Fibroblast of pulmonary artery (primary cell): ENCODE results near the gene STIM1.
"Not testable (repeated sequence)": the region's sequence is repeated elsewhere in the genome, so short reads cannot be mapped to it uniquely, and the experiment has no call there.

Experiments
- DNase-seq: peaks from one replicate; pipeline ENCODE4 v3.0.0-alpha.2; 2010; ENCODE audit warnings: low read depth
- H3K4me3 ChIP-seq: replicated peaks from 2 replicates; pipeline ENCODE4 v1.5.1; 2011; ENCODE audit warnings: low read depth, mild to moderate bottlenecking, control low read depth, low read length, moderate library complexity
- CTCF ChIP-seq: IDR thresholded peaks from 2 replicates; pipeline ENCODE4 v1.5.1; 2011; ENCODE audit warnings: mild to moderate bottlenecking, control low read depth, low read length, inconsistent platforms; ENCODE audit errors: missing control alignments

Gene STIM1

DNA sequence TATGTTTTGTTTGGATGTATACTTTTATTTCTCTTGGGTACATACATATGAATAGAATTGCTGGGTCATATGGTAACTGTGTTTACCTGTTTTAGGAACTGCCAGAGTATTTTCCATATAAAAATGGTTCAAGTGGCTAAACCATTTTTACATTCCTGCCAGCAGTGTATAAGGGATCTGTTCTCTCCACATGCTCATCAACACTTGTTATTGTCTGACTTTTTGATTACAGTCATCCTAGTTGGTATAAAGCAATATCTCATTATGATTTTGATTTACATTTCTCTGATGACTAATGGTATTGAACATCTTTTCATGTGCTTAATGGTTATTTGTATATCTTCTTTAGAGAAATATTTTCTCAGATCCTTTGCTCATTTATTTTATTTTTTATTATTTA is 134.9 kb downstream of the STIM1 start:
- no peak overlapping the region for H3K4me3 ChIP-seq
- no peak for TF ChIP-seq CTCF

GRCh38 chr11:3992964-3993363 is 137.5 kb downstream of the STIM1 start:
- DNase-seq, result no peak
- no peak overlapping the region for H3K4me3 ChIP-seq
- no peak for TF ChIP-seq CTCF

More for the DNA sequence above, 134.9 kb downstream of the STIM1 start:
- no peak for DNase-seq

GRCh38 chr11:3994030-3994640 is 138.7 kb downstream of the STIM1 start:
- no peak for DNase-seq
- no peak for TF ChIP-seq CTCF
- no peak overlapping the region for H3K4me3 ChIP-seq

GRCh38 chr11:3995307-3995706 is 139.8 kb downstream of the STIM1 start:
- no peak for DNase-seq
- no peak overlapping the region for H3K4me3 ChIP-seq
- no peak for TF ChIP-seq CTCF

DNA sequence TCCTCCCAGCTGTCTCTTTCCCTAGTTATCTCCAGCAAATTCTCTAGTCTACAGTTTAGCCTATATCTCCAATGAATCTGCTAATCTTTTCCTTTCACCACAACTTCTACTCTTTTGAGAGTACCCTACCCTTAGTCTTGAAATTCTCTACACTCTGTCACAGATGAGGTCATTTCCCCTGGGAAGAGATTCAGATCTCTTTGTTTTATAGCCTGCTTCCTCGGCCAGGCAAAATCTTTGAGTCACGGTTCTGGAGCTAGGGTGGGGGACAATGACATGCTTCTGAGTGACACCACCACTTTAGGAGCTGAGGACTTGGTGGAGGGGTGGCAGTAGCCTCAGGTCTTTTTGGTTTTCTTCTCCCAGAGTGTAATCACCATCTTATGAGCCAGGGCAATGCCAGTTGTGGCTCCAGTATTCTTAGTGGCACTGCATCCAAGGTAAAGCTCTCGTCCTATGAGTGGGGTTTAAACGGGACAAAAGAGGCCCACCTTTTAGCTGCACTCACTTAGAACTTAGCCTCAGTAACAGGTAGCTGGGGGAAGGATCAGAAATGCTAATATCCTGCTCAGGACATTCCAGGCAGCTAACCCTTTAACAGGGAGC is 140.6 kb downstream of the STIM1 start:
- no peak for TF ChIP-seq CTCF
- peak; percentile 62 for DNase-seq
- no peak overlapping the region for H3K4me3 ChIP-seq

DNA sequence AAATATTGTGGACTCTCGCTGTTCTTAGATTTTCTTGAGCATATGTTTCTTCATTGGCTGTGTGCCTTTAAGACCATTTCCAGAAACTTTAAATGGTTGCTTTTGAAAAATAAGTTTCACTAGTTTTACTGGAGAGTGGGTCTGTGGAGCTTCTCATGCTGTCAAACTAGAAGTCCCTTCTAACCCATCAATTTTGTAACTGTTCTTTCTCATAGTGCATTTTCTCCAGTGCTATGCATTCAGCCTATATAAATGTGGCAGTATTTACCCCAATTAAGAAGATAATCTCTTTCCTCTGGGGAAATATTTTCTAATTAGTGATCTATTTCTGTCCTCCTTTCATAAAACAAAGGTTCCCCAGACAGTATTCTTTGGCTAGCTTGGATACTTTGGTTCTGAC is 141.2 kb downstream of the STIM1 start:
- TF ChIP-seq CTCF, result no peak
- DNase-seq, result no peak

GRCh38 chr11:4004753-4005152 is 149.3 kb downstream of the STIM1 start:
- not testable (repeated sequence) for DNase-seq, H3K4me3 ChIP-seq

More for the DNA sequence above, 141.2 kb downstream of the STIM1 start:
- no peak overlapping the region for H3K4me3 ChIP-seq
